Fibroblast of pulmonary artery (primary cell): ENCODE results near the gene MAST4.
"Not testable (repeated sequence)": the region's sequence is repeated elsewhere in the genome, so short reads cannot be mapped to it uniquely, and the experiment has no call there.

Experiments
- DNase-seq: peaks from one replicate; pipeline ENCODE4 v3.0.0-alpha.2; 2010; ENCODE audit warnings: low read depth
- H3K4me3 ChIP-seq: replicated peaks from 2 replicates; pipeline ENCODE4 v1.5.1; 2011; ENCODE audit warnings: low read depth, mild to moderate bottlenecking, control low read depth, low read length, moderate library complexity
- TF ChIP-seq, protein P1 (sequence below): IDR thresholded peaks from 2 replicates; pipeline ENCODE4 v1.5.1; 2011; ENCODE audit warnings: mild to moderate bottlenecking, control low read depth, low read length, inconsistent platforms; ENCODE audit errors: missing control alignments

Gene MAST4

DNA sequence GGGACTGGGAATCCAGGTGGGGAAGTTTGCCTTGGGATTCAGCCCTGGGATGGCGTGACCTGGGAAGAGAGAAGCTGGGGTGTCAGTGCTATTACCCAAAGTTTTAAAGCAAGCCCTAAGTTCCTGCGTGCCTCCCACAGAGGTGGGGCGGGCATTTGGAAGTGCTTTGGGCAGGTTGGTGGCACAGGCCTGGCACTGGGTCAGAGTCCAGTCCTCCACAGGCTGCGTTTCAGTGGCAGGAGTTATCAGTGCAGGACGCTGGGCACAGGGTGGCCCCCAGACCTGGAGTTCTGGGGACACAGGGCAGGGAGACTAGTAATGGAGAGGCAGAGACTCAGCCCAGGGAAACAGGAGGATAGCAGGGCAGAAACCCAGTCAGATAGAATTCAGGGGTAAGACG, 147.2 kb downstream of the MAST4 start:
- DNase-seq = no peak
- TF ChIP-seq, protein P1, sequence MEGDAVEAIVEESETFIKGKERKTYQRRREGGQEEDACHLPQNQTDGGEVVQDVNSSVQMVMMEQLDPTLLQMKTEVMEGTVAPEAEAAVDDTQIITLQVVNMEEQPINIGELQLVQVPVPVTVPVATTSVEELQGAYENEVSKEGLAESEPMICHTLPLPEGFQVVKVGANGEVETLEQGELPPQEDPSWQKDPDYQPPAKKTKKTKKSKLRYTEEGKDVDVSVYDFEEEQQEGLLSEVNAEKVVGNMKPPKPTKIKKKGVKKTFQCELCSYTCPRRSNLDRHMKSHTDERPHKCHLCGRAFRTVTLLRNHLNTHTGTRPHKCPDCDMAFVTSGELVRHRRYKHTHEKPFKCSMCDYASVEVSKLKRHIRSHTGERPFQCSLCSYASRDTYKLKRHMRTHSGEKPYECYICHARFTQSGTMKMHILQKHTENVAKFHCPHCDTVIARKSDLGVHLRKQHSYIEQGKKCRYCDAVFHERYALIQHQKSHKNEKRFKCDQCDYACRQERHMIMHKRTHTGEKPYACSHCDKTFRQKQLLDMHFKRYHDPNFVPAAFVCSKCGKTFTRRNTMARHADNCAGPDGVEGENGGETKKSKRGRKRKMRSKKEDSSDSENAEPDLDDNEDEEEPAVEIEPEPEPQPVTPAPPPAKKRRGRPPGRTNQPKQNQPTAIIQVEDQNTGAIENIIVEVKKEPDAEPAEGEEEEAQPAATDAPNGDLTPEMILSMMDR = no peak
- H3K4me3 ChIP-seq = no peak overlapping the region

DNA sequence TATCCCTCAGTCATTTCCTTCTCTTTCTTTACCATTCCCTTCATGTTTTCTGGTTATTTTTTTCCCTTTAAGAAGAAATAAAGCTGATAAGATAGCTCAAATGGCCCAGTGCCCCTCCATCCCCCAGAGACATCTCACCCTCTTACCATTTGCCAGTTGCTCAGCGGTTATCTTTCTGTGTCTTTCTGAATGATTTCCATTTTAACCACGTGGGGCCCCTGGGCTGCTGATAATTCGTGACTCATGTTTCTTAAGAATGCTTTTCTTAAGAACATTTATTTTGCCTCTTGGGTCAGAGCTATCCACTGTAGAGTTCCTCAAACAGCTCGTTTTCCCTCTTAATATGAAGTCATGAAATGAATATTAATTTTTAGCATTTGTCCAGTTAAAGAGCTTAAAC, 147.8 kb downstream of the MAST4 start:
- TF ChIP-seq, protein P1 = no peak
- H3K4me3 ChIP-seq = no peak overlapping the region
- peak; percentile 83 for DNase-seq

DNA sequence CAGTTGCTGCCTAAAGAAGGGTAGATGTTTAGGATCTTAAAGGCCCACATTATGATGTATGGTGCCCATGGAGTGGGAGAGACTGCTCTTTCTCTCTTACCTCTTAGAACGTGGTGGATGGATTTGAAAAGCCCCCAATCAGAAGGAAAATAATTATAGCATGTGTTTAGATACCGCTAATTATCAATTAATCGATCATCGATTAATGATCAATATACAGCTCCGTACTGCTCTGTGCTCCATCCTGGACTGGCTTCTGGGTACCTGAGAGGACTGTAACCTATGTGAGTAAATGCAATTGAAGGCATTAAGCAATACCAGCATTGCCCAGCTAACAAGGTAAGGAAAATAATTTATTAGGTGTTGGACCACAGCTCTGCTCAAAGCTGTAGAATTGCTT, 149.1 kb downstream of the MAST4 start:
- H3K4me3 ChIP-seq = no peak overlapping the region
- DNase-seq = no peak
- TF ChIP-seq, protein P1 = no peak

DNA sequence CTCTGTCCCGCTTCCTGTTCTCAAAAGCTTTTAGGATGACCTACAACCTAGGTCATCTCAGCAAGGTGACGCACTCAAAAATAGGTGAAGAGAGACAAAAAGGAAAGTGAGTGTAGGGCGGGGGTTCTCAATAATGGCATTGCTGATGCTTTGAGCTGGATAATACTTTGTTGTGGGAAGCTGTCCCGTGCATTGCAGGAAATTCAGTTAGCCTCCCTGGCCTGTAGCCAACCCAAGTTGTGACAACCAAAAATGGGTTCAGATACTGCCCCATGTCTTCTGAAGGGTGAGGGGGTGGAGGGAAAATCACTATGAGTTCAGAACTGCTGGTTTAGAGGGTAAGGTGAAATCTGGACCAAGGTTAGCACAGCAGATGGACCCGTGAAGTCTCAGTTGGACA, 151.4 kb downstream of the MAST4 start:
- DNase-seq = no peak
- H3K4me3 ChIP-seq = no peak overlapping the region
- TF ChIP-seq, protein P1 = no peak

DNA sequence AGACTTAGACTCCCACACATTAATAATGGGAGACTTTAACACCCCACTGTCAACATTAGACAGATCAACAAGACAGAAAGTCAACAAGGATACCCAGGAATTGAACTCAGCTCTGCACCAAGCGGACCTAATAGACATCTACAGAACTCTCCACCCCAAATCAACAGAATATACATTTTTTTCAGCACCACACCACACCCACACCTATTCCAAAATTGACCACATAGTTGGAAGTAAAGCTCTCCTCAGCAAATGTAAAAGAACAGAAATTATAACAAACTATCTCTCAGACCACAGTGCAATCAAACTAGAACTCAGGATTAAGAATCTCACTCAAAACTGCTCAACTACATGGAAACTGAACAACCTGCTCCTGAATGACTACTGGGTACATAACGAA, 156.5 kb downstream of the MAST4 start:
- not testable (repeated sequence) for DNase-seq, H3K4me3 ChIP-seq

DNA sequence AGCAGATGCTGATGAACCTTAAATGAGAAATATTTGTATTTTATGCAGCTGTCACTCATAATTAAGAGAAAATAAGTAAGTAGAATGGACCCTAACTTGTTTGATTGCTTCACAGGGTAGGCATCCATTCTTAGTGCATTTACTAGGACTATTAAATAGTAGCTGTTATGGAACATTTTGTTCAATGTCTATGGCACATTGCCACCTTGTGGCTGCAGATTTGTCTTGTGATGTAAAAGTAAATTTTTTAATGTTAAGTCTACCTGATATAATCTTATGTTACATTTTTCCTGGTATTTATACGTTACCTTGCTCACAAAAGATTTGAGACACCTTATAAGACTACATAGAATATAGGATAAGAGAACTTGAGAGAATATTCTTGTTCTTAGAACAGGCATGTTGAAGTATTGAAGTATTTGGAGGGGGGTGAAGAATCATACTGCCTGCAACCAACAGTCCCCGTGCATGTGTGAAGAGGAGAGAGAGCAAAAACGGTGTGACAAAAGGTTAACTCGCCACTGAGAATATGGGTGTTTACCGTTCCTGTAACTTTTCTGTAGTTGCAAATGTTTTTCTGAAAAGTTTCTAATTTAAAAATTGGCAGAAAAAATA, 161.1 kb downstream of the MAST4 start:
- TF ChIP-seq, protein P1 = peak; percentile 55
- DNase-seq = peak; percentile 89
- H3K4me3 ChIP-seq = no peak overlapping the region

DNA sequence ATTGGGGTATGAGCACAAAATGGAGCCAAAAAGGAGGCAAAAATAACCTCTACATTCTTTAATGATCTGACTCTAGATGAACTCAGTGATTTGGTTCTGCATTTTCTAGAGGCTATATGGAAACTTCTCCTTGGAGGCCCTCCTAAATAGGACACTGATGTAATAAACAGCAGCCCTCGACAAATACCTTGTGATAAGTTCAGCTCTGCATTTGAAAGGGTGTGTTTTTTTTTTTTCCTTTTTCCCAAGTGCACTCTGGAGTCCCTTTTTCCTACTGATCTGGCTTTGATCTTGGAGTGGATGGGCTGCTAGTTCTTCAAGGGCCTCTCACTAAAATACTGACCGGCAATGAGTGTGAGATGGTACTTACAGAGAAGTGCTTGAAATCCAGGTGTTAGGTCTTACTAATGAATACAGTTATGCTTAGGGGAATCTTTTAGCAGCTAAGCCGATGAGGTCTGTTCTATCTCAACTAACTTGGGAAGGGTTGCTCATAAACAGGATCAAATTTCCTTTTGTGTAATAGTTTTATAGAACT, 161.7 kb downstream of the MAST4 start:
- no peak overlapping the region for H3K4me3 ChIP-seq
- TF ChIP-seq, protein P1 = no peak
- DNase-seq = no peak
